GM20431 (cell line): ENCODE measurements around the gene HSD17B14.
"Not testable (repeated sequence)": the region's sequence is repeated elsewhere in the genome, so short reads cannot be mapped to it uniquely, and the experiment has no call there.

Source experiments
- in situ Hi-C: fragments of 300-500 bp; cut with MseI, MboI; formaldehyde crosslinking; loops from one replicate; pipeline ENCODE4 v1.15.0; 2020; ENCODE audit warnings: low sequenced_read_pairs; ENCODE audit not compliant: unreplicated experiment

The HSD17B14 gene

DNA sequence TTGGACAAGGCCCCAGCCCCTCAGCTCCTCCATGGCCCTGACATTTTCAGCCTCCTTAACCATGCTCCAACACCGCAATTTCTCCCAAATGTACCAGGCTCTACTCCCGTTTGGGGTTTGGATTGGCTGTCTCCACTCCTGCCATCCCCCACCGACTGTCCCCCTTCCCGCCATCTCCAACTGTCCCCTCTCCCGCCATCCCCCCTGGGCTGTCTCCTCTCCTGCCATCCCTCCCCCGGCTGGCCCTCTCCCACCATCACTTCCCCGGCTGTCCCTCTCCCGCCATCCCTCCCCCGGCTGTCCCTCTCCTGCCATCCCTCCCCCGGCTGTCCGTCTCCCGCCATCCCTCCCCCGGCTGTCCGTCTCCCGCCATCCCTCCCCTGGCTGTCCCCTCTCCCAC is 30.8 kb downstream of the HSD17B14 start:
- in situ Hi-C loops, result no loop called here

DNA sequence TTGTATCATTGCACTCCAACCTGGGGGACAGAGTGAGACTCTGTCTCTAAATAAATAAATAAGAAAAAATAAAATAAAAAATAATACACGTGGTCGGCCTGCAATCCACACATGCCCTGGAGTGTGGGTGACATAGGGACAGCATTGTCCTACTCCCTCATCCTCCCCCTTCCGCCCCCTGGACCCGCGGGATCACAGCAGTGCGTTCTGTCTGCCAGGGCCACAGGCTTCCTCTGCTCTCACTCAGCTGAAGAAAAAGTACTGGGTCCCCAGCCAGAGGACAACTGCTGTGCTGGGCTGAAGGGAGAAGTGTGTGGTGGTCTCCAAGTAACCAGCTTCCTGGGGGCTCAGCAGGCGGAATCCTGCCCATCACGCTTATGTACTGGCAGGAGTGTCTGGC is 31.8 kb downstream of the HSD17B14 start:
- in situ Hi-C loops, result no loop called here

DNA sequence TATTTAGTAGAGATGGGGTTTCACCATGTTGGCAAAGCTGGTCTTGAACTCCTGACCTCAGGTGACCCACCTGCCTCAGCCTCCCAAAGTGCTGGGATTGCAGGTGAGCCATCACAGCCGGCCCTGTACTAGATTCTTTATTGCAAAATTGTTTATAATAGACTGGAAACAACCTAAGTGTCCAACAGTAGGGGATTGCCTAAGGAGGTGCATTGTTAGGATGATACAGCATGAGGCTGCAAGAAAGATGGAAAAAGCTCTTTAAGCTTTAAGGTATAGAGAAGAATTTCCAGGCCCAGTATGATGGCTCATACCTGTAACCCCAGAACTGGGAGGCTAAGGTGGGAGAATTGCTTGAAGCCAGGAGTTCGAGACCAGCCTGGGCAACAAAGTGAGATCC is 33.7 kb downstream of the HSD17B14 start:
- in situ Hi-C loops, result no loop called here

DNA sequence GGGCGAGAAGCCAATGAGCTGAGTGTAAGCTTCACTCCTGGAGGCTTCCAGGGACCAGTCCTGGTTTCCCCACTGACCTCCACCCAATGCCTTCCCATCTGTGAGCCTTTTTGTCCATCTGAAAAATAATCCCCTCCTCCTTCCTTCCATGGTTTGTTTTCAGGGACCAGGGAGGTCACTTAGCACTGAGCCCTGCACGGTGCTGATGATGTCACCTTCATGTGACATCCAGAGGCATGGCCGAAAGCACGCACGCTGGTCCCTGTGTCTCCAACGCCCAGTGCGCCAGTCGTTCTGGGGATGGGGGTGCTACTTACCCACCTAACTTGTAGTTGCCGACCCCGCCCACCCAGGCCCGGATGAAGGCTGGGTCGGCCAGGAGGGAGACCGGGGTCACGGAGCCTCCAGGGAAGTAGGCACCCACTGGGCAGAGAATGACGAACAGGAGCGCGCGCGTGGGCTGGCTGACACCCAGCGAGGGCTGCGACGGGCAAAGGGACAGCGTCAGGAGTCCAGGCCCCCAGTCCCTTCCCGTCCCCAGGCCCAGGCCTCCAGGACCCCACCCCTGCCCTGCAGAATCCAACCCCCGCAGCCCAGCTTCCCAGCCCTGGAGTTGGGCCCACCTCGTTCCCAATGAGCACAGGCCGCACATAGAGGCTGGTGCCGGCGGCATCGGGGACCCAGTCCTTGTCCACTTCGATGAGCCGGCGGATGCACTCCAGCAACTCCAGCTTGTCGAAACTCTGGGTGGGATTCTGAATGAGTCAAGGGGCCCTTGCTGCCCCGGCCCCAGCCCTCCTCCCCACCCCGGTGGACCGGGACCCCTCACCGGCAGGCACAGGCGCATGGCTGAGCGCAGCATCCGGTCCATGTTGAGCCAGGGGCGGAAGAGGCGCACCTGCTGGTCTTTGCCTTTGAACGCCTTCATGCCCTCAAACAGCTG is 36.7 kb downstream of the HSD17B14 start:
- in situ Hi-C loops, result no loop called here

DNA sequence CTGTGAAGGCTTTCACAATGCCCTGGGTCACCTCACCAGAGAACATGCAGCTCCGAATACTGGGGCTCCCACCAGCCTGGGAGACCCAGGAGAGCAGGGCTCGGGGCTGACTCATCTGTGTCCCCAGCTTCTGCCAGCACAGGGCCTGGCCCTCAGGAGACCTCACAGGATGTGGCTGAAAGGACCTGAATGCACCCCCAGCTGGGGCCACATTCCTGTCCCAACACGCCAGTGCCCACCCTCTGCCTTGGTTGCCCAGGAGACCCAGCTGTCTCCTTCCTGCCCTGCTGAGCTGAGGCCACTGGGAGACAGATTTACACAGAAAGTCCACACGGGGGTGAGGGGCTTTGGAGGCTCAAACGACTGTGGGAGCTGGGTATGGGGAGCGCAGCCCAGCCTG is 37.4 kb downstream of the HSD17B14 start:
- in situ Hi-C loops, result no loop called here

DNA sequence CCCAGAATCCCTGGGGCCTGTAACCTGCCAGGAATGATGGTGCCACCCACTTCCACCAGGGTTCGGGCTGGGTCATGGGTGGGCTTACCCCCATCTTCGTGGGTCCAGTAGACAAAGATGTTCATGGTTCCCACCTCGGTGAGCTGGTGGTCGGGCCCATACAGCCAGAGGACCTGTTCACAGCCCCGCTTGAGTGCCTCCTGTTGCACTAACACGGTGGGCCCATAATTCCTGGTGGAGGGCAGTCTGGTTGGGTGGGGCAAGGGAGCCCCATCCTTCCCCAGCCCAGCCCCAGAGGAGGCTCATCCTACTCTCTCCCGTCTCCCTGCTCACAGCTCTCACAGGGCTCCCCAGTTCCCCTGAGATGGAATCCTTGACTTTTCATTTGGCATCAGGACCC is 39.2 kb downstream of the HSD17B14 start:
- in situ Hi-C loops, result no loop called here

DNA sequence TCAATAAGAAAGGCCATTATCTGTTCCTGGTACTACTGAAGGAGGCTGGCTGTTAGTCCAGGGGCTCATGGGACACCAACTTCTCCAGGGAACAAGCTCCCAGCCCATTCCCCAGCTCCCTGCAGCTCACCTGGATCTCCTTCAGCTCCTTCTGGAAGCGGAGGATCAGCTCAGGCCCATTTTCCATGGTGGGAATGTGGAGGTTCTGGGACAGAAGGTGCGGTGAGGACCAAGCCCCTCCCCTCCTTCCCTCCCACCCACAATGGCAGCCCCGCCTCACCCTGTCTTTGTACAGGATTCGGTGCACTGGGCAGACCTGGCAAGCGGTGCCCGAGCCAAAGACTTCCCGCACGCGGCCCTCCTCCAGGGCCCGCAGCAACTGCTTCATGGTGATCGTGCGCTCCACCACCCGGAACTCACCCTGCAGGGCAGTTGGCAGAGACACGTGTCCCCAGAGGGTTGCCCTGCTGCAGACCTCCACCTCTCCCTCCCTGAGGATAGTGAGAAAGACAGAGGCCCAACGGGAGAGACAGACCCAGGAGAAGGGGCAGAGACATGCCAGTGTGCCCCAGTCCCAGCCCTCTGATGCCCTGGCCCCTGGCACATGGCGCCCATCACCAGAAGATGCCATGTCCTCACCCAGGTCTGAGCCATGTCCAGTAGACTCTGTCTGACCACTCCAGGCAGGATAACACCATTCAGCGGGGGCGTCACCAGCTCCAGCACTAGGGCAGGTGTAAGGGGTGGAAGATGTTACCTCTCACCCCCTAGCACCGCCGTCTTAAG is 39.8 kb downstream of the HSD17B14 start:
- in situ Hi-C loops, result no loop called here

DNA sequence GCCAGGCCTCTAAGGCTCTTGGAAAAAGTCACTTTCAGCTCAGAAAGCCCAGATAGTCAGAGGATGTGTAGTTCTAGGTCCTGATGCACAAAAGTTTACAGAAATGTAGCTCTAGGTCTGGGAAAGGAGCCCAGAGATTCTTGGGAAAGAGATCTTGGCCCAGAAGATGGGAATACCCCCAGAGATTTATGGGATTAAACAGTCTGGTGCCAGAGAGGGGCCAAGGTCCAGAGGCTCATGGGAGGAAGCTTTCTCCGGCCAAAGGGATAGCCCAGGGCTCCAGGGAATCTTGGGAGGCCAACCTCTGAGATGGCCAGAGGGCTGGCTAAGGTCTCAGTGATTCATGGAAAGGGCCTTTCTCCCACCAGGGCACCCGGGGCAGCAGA is 40.6 kb downstream of the HSD17B14 start:
- in situ Hi-C loops, result no loop called here

DNA sequence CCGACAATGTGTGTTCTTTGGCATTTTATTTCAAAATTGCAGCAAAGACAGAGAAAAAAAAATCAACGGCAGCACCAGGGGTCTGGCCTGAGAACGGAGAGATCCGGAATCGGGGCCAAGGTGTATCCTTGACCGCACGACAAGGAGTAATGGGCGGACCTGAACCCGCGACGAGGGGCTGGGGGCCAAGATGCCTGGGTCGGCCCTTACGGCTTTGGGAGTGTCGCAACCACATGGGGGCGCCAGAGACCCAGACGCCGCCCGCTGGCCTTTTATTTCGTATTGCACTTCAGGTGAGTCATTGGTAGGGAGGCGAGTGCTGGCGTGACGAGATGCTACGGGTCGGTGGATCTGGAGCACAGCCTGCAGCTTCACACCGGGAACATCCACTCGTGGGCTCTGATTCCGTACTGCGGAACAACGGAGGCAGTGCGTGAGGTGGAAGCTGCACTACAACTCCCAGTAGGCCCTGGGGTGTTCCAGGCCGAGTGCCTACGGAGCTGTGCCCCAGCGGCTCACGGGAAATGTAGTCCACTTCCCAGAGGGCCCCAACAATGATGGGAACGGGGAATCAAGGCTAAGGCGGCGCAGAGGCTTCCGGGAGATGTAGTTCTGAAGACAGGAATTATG is 41.1 kb downstream of the HSD17B14 start:
- in situ Hi-C loops, result no loop called here

DNA sequence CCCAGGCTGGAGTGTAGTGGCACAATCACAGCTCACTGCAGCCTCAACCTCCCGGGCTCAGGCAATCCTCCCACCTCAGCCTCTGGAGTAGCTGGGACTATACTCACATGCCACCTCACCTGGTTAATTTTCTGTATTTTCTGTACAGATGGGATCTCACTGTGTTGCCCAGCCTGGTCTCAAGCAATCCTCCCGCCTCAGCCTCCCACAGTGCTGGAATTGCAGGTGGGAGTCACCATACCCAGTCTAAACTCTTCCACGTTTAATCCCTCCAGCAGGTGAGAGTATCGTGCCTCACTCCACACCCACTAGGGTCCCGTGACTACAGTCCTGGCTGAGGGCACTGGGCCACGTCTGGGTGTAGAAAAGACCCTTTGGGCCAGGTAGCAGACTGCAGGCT is 42.0 kb downstream of the HSD17B14 start:
- in situ Hi-C loops, result loop anchor here (5.0 kb wide), 1 partner anchor 48 kb away; no protein-coding TSS in a partner anchor

DNA sequence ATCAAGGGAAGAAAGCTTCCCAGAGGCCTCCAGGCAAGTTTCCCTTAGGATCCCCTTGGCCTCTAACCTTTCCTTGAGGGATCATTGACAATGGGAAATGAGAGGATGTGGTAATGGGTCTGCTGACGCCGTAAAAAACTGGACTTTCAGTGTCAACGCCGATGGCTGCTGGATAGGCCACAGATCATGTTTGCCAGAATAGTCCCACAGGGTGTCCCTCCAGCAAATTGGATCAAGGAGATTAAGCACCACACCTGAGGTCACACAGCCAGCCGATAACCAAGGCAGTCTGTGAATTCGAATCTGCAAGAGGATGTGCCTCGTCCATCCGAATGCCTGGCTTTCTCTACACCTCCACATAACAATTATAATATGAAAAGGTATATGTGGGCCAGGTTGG is 43.0 kb downstream of the HSD17B14 start:
- in situ Hi-C loops, result loop anchor here (5.0 kb wide), 1 partner anchor 49 kb away; no protein-coding TSS in a partner anchor

DNA sequence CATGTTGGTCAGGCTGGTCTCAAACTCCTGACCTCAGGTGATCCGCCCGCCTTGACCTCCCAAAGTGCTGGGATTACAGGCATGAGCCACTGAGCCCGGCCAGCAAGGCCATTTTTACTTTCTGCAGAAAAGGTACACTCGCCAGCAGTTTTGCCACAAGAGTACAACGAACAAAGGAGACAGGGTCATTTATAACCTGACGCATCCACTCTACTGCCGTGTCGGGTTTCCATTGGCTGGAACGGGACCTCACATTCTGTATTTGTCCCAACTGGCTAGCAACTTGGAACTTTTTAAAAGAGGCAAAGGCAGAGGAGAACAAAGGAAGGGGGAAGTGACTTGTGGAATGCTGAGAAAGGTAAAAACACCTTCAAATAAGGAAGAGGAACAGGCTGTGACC is 49.0 kb downstream of the HSD17B14 start:
- in situ Hi-C loops, result not testable (repeated sequence)

DNA sequence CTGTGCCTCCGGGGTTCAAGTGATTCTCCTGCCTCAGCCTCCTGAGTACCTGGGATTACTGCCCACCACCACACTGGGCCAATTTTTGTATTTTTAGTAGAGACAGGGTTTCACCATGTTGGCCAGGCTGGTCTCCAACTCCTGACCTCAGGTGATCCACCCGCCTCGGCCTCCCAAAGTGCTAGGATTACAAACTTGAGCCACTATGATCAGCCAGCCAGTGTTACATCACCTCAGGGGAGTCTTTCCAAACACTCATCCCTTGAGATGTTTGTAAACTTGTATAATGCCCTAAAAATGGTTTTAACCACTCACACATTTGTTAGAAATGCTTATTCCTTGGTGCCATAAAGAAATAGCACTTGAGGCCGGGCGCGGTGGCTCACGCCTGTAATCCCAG is 49.9 kb downstream of the HSD17B14 start:
- in situ Hi-C loops, result not testable (repeated sequence)

DNA sequence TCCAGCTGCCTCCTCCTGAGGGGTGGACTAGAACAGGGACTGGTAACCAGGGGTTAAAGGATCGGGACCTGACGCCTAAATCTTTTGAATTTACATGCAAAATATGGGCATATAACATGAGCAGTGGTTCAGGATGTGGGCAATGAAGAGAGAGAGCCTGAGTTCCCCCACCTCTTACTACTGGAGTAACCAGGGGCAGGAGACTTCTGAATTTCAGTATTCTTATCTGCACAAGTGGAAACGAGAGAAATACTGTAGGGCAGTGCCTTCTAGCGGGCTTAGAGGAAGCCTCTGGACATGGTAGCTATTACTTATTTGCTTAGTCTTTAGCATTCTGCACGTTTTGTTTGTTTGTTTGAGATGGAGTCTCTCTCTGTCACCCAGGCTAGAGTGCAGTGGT is 51.8 kb downstream of the HSD17B14 start:
- in situ Hi-C loops, result no loop called here

DNA sequence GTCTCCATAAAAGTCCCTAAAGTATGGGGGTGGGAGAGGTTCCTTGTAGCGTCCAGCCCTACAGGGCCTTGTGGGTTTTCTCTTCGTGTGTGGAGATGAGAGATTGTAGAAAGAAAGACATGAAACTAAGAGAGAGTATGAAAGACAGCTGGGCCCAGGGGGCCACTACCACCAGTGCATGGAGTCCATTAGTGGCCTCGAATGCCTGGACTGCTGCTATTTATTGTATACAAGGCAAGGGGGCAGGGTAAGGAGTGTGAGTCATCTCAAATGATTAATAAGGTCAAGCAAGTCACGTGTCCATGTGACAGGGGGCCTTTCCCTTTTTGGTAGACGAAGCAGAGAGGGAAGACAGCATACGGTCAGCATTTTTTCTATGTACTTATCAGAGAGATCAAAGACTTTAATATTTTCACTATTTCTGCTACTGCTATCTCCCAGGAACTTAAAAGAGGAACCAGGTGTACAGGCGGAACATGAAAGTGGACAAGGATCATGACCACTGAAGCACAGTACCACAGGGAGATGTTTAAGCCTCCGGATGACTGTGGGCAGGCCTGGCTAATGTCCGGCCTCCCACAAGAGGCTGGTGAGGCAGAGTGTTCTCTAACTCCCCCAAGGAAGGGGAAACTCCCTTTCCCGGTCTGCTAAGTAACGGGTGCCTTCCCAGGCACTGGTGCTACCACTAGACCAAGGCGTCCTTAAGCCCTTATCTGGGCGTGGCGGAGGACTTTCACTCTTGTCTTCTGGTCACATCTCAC is 55.5 kb downstream of the HSD17B14 start:
- in situ Hi-C loops, result no loop called here

DNA sequence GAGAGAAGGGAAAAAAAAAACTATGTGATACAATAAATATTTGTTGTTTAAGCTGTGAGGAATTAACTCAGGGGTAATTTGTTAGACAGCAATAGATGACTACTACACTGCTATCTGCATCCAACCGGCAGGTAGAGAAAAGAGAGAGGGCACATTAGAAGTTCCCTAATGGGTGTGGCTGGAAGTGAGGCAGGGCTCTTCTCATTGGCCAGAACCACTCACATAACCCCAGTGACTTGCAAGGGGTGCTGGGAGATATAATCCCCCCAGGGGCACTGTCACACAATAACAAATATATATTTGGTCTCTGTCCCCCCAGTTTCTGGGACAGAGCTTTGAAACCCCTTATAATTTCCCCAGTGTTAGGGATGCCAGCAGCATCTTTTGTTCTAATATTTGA is 56.7 kb downstream of the HSD17B14 start:
- in situ Hi-C loops, result no loop called here

DNA sequence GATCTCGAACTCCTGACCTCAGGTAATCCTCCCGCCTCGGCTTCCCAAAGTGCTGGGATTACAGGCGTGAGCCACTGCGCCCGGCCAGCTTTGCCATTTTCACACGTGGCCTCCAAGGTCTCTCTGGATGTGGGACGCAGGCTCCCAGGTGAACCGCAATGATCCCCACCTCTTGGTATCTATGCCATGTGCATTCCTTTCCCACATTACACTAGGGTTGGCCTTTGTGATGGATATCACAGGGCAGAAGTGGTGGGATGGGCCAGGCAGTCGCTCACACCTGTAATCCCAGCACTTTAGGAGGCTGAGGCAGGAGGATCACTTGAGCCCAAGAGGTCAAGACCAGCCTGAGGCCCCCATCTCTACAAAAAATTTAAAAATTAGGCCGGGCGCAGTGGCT is 58.6 kb downstream of the HSD17B14 start:
- in situ Hi-C loops, result no loop called here

DNA sequence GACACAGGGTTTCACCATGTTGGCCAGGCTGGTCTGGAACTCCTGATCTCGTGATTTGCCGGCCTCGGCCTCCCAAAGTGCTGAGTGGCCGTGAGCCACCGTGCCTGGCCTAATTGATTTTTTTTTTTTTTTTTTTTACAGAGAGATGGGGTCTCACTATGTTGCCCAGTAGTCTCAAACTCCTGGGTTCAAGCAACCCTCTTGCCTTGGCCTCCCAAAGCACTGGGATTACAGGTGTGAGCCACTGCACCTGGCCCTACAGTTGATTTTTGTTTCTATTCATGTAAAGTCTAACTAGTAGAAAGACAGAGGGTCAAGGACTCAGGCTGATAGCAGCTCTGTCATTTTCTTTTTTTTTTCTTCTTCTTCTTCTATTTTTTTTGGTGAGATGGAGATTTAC is 59.2 kb downstream of the HSD17B14 start:
- in situ Hi-C loops, result no loop called here

DNA sequence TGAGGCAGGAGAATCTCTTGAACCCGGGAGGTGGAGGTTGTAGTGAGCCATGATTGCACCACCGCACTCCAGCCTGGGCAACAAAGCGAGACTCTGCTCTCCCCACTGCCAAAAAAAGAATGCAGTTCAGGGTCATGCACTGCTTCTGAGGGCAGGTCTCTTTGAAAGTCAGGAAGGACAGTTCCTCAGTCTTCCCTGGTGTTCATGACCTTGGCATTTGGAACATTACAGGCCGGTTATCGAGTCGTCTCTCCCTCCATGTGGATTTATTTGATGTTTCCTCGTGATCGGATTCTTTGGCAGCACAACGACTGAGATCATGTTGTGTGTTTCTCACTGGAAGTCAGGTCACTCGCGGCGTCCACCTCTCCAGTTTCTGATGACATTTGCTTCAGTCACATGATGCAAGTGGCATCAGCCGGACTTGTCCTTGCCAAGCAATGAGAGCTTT is 63.8 kb downstream of the HSD17B14 start:
- in situ Hi-C loops, result no loop called here
